ENCODE data around the gene PNP.
A peak's percentile ranks its signal among the peaks of the same experiment; 100 is the strongest.

The PNP gene

DNA sequence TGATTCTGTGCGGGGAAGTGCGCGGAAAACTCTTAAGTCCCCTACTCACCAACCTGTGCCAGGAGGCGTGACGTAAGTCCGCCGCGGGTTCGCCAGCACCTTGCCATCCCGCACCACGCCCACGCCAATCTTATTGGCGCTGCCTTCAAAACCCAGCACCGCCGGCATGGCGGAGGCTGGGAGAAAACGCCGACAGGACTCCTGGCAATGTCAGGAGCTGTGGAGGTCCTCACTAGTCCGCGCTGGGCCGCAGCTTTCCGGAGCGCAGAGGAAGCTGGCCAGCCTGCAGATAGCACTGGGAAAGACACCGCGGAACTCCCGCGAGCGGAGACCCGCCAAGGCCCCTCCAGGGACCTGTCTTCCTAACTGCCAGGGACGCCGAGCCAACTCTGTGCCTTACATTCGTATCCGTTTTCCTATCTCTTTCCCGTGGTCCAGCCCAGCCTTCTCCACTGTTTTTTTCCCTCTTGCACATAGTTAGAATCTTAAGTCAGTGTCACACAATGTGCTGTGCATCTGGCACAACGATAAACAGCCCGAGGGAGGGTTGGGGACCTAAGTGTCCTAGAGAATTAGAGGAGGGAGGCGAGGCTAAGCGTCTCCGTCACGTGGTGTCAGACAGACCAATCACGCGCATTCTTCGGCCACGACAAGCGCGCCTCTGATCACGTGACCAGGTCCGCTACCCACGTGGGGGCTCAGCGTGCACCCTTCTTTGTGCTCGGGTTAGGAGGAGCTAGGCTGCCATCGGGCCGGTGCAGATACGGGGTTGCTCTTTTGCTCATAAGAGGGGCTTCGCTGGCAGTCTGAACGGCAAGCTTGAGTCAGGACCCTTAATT is 14.5 kb upstream of the PNP start, which contains the start of the genes APEX1 and OSGEP:
Gene APEX1 (plus strand): TSS at position 711 of the 839 bp plus-strand sequence. CDS start 420 bp downstream, outside the sequence.
Gene OSGEP (minus strand): TSS at position 297 of the 839 bp plus-strand sequence. CDS start 129 bp downstream, at position 168.
- DNase-seq: peak; percentile 97 to 100 (median 99)
- intact Hi-C loops (cut with DNase I): loop anchor here (2.0 to 5.0 kb wide), 2 partner anchors 42 to 112 kb away; partner anchors contain the start of genes PARP2 and TEP1

DNA sequence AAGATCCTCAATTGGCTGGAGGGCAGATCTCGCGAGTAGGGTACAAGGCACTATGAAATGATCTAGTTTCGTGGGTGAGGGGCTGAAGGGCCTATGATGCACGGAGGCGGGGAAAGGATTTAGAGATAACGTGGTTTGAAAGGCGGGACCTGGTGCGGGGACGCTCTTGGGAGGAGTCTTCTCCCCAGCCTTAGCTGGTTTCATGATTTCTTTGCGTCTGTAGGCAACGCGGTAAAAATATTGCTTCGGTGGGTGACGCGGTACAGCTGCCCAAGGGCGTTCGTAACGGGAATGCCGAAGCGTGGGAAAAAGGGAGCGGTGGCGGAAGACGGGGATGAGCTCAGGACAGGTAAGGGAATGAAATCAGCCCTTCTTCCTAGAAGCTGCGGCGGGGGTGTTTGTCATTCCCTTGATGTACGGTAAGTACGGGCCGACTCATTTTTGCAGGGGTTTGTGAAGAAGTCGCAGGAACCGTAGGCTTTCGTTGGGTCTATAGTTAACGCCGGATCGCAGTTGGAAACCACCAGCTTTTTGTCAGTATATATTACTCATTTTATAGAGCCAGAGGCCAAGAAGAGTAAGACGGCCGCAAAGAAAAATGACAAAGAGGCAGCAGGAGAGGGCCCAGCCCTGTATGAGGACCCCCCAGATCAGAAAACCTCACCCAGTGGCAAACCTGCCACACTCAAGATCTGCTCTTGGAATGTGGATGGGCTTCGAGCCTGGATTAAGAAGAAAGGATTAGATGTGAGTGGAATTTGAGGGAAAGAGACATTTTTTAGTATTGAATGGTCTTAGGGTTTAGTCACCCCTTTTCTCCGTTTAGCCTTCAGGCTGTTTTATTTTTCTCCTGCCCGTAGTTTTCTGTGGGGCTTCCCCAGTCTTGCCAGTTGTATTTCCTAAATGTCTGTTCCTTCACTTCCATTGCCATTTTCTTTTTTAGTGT is 13.6 kb upstream of the PNP start:
- peak in 1 of 10 donors; percentile 83 for DNase-seq
- intact Hi-C loops (cut with DNase I): loop anchor here (2.0 to 5.0 kb wide), 2 partner anchors 43 to 113 kb away; partner anchors contain the start of genes PARP2 and TEP1

DNA sequence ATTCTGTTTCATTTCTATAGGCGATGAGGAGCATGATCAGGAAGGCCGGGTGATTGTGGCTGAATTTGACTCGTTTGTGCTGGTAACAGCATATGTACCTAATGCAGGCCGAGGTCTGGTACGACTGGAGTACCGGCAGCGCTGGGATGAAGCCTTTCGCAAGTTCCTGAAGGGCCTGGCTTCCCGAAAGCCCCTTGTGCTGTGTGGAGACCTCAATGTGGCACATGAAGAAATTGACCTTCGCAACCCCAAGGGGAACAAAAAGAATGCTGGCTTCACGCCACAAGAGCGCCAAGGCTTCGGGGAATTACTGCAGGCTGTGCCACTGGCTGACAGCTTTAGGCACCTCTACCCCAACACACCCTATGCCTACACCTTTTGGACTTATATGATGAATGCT is 12.2 kb upstream of the PNP start:
- intact Hi-C loops (cut with DNase I): loop anchor here (5.0 kb wide), 1 partner anchor 115 kb away; the partner anchor contains the start of gene PARP2
- DNase-seq: no peak

DNA sequence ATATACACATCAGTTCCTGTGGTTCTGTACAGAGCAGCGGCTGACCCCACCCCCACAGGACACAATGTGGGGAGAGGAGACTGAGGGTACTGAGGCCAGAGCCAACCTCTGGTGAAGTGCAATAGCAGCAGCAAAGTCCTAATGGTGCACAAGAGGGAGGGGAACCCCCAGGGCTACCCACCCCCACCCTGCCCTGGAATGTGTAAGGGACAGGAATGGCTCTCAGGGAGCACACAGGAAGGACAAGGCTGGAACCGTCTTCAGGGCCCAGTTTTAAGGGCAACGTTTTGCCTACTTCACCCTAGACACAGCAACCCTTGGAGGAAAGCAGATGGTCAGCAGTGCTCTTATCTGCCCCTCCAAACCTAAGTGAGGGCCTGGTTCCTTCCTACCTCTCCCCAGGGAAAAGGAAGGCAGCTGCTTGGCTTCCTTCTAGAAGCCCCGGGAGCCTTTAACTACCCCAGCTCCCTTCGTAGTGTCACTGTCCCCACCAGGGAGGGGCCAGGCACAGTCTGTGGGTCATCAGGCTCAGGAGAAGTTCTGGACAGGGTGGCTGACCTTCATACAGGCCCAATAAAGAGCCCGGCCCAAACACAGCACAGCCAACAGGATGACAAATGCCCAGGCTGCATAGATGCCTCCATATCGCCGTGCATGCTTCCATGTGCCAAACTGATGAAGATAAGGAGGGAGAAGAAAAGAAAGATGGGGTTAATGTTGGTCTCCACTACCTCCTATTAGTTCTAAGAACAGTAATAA is 11.0 kb upstream of the PNP start:
- DNase-seq: no peak
- intact Hi-C loops (cut with DNase I): loop anchor here (5.0 kb wide), 1 partner anchor 116 kb away; the partner anchor contains the start of gene PARP2

DNA sequence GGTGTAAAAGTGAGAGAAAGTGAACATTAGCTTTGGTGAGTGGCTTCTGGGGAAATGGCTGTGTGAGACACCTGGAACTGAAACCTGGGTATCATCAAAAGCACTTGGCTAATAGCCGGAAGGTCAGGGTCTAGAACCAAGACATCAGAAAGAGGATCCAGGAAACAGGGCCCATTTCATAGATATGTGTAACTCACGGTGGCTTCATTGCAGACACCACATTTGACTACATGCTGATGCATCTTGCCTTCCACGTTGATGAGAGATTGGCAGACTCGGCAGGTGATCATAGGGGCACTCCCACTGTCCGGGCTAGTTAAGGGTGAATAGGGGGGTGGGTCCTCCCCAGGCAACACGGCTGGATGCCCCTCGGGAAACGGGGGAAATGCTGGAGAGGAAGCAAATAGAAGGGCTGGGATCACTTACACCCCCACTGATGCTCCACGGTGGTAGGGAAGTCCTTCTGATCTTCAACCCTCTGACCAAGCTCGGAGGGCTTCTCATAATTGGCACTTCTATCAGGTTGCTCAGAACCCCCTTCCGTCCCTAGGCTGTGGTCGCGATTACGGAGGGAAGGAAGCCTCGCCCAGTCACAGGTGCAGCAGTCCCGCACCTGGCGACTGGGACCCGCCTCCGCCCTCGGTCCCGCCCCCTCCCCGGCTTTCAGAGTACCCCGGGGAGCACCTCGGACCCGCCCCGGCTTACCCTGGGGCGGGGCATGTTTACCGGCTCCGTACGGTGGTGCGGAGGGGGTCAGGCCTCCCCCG is 8.6 kb upstream of the PNP start:
- DNase-seq: no peak
- intact Hi-C loops (cut with DNase I): loop anchor here (5.0 kb wide), 2 partner anchors 147 to 222 kb away; partner anchors contain the start of gene RNASE4

DNA sequence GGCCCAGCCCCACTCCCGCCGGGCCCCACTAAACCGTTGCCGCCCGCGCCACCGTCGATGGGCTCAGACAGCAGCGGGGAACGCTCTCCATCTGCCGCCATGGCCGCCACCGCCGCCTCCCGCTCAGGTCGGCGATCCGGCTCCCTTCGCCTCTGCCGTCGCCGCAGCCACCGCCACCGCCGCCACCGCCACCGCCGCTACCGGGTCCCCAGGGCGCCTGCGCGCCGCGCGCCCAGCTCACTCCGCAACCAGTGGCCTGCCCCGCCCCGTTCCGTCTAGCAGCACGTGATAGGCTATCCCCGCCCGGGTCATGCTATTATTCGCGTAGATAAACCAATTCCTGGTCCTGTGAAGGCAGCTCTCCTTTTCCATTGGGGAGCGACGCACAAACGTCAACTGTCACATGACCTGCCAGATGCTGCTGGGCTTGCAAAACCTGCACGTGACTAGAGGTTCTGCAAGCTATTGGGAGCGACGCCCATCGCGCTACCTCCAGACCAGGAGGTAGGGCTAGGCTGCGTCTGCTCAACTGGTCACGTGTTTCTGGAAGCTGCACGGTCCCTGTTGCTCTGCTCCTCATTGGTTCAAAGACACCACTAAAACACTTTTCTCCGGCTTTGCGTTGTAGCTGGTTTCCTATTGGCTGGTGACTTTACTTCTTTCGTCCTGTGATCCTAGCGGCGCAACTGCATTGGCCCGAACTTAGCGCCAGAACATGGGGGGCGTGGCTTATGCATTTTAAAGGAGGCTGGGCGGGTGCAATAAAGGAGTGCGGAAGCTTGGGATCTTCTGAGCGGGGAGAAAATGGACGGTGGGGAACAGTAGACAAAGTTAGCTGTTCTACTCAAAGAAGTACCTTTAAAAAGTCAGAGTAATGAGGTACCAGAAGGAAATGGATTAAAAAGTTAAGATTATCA is 7.7 kb upstream of the PNP start, which contains the start of gene PIP4P1:
Gene PIP4P1 (minus strand): TSS at position 210 of the 917 bp plus-strand sequence. CDS start 109 bp downstream, at position 101.
- intact Hi-C loops (cut with DNase I): loop anchor here (5.0 kb wide), 2 partner anchors 146 to 221 kb away; partner anchors contain the start of gene RNASE4

DNA sequence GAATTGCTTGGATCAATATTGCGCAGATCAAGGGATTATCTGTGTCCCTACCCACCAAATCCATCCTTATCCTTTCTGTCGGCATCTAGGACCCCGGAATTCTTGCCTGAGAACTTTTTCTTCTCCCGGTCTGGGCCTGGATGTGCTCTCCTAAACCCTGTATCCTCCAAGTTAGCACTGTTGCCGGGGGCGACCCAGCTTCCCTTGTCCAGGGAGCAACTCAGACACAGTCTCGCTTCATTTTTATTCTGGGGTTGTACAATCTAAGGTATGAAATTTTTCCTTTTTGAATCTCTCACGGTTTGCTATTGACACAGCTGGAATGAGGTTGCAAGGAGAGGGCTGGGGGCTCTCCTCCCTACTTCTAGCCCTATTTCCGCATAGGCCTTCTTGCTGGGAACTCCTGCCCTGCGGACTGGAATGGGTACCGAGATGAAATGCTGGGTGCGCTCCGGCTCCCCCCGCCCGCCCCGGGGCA is 403 bp upstream of the PNP start:
- intact Hi-C loops (cut with DNase I): no loop called here

More for the DNA sequence above, 7.7 kb upstream of the PNP start, which contains the start of gene PIP4P1:
- DNase-seq: peak; percentile 98 to 100 (median 99)

DNA sequence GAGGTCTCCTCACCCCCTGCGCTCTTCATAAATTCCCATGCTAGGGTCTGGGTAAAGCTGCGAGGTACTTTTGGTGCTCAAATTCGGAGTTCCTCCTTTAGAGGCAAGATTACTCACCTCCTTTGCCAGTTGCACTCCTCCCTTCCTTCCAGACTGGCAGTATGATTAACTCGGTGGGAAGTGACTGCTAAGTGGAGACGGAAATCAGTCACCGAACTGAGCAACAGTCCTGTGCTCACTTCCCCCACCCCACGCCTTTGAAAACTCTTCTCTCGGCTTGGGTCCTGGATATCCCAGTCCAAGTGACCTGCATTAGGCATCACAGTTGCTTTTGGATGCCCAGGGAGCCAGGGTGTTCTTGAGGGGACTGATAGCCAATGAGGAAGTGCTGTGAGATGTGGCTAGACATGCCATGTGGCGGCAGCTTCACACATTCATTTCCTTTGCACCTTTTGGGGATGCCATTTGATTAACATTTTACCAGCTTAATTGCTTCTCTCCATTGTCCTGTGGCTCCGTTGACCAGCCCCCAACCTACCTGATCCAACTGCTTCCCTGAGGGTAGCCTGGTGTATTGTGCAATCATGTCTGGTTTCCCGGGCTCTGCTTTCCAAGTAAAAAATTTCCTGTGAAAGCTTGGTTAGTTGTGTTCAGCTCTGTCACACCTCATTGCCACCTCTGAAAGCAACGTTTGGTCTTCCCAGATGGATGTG is 840 bp downstream of the PNP start:
- intact Hi-C loops (cut with DNase I): no loop called here
- DNase-seq: no peak

More for the DNA sequence above, 403 bp upstream of the PNP start:
- DNase-seq: no peak

DNA sequence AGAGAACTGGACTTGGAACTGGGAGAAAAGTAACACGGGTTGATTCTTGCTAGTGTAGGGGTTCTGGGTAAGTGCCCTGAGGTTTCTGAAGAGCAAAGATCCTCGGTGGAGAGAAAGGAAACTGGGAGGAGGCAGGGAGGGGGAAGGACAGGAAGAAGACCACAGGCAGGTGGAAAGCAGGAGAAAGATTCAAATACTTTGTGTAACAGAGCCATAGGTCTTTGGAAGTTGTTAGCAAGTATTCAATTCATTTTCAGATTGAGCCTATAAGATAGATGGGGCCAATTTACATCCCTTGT is 1.3 kb downstream of the PNP start:
- intact Hi-C loops (cut with DNase I): no loop called here
- no peak for DNase-seq

DNA sequence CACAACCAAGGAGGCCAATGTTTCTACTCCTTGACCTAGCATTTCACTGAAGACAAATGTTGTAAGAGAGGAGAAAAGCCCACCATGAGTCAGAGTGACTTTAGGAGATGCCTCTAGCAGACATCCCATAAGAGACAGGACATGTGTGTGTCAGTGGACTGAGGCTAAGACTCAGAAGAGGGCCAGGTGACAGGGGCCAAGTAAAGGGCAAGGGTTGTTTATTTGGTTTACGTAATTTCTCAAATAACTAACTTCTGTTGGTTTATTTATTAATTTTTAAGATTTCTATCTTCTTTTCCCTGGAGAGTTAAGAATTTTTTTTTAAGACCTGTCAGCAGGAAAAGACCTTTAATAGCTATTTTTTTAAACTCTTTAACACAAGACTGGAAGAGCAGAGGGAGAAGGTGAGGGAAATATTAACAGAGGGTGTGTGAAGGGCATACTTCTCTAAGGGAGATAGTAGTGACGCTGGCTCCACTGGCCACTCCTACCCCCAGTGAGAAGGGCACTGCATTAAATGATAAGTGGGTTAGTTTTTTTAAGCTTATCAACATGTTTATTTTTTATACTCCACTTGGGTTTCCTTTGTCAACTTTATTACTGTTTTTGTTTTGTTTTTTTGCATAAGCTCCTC is 3.4 kb downstream of the PNP start:
- intact Hi-C loops (cut with DNase I): no loop called here
- DNase-seq: no peak

DNA sequence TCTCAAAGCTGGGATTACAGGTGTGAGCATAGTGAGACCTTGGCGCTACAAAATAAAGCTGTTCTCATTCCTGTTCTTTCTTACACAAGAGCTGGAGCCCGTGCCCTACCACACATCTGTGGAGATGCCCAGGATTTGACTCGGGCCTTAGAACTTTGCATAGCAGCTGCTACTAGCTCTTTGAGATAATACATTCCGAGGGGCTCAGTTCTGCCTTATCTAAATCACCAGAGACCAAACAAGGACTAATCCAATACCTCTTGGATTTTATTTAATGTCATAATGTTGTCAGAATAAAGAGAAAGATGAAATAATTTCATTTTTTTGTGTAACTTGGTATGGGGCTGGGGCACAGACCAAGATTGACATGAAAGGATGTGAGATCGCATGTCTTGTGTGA is 7.6 kb downstream of the PNP start:
- intact Hi-C loops (cut with DNase I): no loop called here
- no peak for DNase-seq

DNA sequence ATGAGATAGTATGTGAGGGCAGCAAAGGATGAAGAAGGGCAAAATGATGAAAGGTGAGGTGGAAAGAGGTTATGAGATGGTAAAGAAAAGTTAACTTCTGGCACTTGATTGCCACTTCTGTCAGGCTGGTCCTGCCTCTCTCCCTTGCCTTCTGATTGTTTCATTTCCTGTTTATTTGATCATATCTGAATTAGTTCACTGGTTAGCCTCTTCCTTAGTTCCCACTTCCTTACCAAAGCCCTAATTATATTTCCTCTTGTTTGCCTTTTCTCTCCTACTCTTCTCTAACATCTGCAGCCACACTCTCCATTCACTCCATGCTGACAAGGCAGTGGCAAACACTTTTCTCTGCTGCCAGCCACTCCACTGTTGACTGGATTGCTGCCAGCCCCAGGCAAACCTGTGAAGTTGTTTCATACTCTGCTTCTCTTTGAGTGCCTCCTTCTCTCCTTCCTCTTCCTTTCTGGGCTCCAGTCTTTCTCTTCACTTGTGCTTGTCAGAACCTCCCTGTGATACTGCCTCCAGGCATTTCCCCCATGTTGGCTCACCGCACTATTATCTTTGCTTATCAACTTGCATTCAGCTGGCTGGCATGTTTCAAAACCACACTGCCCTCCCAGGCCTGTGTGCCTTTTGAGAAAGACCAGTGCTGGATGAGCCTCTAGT is 8.1 kb downstream of the PNP start:
- intact Hi-C loops (cut with DNase I): no loop called here
- DNase-seq: peak in 5 of 10 donors; percentile 22 to 85 (median 42)

DNA sequence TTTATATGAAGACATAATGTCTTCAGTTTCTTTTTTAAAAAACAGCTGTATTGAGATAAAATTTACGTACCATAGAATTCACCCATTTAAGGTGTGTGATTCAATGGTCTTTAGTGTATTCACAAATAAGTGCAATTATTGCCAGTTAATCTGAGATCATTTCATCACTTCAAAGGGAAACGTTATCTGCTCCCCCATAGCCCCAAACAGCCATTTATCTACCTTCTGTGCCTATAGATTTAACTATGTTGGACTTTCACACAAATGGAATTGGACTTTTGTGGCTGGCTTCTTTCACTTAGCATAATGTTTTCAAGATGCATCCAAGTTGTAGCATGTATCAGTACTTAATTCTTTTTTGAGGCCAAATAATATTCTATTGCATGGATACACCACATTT is 9.7 kb downstream of the PNP start:
- no peak for DNase-seq
- intact Hi-C loops (cut with DNase I): no loop called here

DNA sequence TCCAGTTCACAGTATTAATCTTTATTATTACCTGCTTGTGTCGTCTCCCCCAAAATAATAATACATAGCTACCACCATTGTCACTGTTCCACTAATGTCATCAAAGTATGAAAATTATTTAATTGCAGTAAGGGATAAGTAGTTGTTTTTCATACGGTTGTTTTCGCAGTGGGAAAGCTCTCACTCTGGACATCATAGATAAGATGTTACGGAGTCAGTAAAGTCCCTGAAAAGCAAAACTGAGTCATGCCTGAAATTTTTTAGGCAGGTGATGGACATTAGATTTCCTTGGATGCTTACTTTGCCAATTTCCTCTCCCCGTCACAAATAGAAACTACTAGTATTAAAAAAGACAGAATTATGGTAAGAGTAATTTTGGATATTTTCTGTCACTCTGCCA is 13.2 kb downstream of the PNP start:
- intact Hi-C loops (cut with DNase I): no loop called here
- DNase-seq: no peak

DNA sequence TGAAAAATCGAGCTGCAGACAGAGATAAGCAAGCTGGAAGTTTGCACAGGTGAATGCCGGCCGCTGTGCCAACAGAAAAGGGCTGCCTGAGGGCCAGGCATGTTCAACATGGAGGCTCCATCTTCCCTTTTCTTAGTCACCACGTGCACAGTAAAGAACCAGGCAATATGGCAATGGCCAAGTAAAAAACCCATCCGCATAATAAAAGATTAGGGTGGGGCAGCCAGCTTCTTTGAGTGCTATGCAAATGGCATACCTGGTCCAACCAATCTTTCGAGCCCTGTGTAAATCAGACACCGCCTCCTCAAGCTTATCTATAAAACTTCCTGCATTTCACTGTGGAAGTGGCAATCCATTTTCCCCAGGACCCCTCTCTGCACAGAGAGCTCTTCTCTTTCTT is 16.7 kb downstream of the PNP start:
- no peak for DNase-seq
- intact Hi-C loops (cut with DNase I): no loop called here

DNA sequence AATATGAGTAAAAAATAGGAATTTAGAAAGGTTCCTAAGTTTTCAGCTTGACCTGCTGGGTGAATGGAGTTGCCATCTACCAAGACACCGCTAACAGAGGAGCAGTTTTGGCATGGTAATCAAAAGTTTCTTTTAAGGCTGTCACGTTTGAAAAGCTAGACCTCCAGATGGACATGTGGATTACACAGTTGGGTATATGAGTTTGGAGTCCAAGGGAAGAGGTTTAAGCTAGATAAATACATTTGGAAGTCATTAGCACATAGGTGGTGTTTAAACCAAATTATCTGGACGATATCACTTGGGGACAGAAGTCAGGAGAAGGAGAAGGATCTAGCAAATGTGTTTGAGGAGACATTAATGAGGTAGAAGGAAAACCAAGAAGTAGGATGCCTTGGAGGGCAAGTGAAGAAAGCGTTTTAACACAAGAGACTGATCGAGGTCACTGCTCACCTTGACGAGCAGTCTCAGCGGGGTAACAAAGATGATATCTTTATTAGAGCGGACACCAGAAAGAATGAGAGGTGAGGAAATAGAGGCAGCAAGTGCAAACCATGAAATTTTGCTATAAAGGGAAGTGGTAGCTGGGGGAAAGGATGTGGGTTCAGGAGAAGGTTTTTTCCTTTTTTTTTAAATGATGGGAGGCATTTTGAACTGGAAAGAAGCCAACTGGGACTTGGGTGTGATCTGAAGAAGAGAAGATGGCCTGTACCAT is 17.6 kb downstream of the PNP start:
- no peak for DNase-seq
- intact Hi-C loops (cut with DNase I): no loop called here
